Stimulated activated CD4-positive, alpha-beta T cell treated with anti-CD3 and anti-CD28 coated beads, Interleukin-12 subunit alpha, Interleukin-12 subunit beta, amount 100 ng/mL, for 4 hours (primary cell): ENCODE results near the gene ZNF597.

Experiments used
- DNase-seq: peaks from one replicate; pipeline ENCODE4 v3.0.0-alpha.2; 2020

The ZNF597 gene, protein sequence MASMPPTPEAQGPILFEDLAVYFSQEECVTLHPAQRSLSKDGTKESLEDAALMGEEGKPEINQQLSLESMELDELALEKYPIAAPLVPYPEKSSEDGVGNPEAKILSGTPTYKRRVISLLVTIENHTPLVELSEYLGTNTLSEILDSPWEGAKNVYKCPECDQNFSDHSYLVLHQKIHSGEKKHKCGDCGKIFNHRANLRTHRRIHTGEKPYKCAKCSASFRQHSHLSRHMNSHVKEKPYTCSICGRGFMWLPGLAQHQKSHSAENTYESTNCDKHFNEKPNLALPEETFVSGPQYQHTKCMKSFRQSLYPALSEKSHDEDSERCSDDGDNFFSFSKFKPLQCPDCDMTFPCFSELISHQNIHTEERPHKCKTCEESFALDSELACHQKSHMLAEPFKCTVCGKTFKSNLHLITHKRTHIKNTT

DNA sequence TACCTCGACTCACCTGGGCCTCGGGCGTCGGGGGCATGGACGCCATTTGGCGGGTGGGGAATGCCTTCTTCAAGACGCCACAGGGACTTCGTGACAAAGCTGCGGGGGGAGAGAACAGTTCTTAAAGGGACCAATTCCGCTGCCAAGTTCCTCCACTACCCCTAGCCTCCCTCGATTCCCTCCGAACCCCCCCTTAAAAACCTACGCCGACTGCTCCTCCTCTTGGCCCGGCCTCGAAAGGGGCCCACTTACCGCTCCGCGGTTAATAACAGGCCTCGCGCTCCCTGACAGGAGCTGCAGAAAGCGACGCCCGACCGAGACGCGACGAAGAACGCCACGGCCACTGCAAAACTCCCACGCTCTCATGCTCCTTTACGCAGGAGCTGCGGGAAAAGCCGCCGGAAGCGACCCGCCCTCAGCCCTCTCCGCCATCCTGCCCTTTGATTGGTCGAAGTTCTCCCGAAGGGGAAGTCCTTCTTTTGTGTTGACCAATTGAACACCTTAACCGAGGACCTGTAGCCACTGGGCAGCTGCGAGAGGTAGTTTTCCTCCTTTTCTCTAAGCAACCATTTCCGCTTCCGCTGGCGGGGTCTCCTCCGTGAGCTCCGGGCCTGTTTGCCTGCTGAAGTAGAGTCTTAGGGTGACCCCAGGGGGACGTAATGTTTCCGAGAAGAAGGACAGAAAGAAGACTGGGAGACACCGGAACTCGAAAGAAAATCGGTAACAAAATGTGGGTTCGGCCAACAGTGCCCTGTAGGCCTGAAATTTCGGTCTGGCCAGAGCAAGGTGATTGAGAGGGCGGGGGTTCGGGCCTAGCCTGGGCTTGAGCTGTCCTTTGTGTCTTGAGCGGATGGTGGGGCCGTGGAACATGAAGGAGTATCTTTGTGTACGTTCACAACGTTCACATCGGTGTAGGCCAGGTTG, at the start of gene ZNF597, which contains the start of gene NAA60:
Gene ZNF597 (minus strand): TSS at position 397 of the 924 bp plus-strand sequence. CDS start 351 bp downstream, at position 46.
Gene NAA60 (plus strand): TSS at position 573 of the 924 bp plus-strand sequence. CDS start 32,548 bp downstream, outside the sequence.
- peak; percentile 66 for DNase-seq

DNA sequence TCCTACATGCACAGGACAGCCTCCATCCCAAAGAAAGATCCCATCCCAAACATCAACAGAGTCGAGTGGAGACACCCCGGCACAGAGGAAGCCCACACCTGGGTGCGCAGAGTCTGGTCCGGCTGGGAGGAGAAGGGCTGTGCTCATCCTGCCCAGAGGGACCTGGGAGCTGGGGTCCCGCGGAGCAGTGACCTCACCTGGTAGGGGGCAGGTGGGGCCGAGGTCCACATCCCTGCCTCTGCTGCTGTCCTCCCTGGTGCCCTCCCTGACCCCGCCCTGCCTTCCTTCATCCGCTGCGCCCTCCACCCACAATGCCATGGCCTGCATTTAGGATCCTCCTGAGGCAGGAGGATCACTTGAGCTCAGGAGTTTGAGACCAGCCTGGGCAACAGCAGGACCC, 49.1 kb upstream of the ZNF597 start:
- DNase-seq: no peak

DNA sequence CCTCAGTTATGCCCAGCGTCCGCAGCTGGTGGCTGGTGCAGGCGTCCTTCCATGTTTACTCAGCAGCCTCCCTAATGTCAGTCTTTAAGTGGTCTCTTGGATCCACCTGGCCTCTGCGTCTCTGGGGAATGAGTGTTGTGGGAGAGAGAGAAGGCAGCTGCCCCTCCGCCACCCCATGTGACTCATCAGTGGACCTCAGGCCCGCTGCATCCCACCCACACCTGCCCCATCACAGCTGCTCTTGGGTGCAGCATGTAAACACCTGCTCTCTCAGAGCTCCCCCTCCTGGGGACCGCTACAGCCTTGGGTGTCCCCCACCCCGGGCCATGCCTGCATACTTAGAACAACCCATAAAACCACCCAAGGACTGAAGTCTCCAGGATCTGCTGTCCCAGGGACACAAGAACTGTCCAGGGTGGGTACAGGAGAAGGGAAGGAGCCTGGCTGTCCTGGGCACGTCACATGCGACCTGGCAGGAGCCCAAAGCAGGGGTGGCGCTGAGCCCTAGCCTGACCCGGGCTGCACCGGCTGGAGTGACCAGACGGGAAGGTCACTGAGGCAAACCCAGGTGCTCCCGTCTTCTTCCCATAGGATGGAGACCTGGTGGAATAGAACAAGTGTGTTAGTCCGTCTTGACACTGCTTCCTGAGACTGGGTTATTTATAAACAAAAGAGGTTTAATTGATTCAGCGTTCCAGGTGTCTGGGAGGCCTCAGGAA, 47.8 kb upstream of the ZNF597 start:
- DNase-seq: no peak

DNA sequence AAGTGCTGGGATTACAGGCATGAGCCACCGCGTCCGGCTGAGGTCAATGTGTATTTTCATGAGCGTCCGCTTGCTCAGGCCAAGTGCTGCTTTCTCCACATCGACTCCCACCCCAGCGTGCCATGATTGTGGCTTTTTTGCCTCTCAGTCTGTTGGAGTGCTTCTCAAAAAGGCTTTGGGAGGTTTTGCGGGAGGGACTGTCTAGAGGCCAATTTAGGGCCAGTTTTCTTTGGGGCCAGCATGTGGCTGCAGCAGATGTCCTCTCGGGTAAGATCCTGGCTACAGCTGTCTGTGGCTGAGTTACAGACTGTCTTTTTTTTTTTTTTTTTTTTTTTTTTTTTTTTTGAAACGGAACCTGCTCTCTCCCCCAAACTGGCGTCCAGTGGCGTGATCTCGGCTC, 45.5 kb upstream of the ZNF597 start:
- DNase-seq: no peak

DNA sequence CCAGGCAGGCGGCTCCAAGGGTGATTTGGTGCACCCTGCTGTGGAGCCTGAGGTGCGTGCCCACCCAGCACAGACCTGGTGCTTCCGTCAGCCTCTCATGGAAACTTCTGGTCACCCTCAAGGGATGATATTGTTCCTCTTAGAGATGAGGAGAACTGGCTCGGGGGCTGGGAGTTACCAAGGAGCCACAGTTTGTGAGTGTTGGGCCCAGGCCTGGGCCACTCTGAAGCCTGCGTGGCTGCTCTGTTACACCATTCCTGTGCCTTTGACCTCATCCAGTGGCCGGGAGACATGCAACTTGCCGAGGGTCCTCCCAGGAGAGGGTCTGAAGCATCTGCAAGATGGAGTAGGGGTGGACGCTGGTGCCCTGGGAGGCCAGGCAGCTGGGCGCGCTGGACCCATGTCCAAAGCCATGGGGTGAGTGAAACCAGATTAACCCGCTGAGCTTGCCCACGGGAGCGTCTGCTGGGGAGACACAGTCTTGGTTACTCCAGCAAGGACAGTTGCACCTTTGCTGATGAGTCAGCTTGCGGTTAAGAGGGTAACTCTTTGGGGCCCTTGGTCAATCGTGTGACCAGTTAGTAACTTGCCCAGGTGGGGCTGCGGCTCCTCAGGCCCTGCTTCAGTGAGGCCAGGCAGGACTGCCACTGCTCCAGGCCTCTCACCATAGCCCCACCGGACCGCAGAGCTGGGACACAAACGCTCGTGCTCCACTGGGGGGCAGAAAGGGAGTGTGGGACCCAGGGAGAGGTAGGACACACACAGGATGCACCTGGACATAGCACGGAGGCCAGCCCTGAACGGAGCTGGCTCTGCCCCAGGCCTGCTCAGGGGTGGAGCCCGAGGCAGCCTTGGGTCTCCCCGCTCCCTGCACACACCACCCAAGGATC, 44.5 kb upstream of the ZNF597 start:
- DNase-seq: no peak

DNA sequence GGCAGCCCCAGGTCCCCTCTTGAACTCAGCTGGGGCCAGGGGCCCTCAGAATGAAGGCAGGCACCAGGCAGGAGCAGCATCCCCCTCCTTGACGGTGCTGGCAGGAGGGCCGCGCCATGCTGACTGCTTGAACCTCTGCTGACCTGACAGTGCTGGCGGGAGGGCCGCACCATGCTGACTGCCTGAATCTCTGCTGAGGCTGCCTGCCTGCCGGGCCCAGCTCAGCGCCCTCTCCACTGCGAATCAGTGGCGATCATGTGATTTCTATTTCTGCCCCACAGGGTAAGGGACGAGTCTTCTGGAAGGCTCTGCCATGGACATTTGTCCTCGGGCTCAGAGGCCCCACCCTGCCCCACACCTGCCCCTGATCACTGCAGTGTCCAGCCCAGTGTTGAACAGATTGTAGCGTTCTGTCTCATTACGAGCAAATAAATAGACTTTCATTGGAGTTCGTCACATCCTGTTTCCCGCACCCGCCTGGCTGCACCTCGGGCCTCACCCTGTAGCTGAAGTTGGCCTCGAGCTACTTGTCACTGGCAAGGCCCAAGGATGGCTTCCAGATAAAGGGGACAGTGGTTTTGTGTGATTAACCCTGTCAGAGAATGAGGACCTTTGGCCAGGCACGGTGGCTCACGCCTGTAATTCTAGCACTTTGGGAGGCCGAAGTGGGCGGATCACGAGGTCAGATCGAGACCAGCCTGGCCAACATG, 43.4 kb upstream of the ZNF597 start:
- no peak for DNase-seq

DNA sequence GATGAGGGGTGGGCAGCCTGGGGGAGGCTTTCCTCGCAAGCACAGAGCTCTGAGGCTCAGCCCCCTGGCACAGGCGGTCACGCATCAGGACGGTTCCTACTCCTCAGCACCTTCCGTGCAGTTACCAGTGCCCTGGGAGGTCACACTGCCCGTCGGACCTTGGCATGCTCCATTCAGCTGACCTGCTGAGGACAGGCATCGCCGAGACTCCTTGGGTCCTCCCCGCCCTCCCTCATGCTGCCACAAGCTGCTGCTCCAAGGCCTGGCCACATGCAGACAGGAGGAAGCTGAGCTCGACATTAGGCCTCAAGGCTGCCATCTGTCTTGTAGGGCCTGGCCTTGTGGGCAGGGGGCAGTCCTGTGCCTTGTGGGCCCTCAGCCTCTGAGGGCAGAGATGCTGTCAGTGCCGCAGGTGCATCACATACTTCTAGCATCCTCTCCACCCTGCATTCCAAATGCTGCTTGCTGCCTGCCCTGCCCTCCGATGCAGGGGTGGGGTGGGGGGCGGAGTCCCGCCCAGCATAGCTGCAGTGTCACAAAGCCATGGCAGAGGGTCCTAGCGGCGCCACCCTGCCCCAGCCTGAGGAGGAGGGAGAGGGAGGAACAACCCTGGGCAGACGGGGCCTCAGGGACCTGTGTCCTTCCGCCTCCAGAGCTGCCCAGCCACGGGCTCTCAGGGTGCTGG, 42.7 kb upstream of the ZNF597 start:
- no peak for DNase-seq

DNA sequence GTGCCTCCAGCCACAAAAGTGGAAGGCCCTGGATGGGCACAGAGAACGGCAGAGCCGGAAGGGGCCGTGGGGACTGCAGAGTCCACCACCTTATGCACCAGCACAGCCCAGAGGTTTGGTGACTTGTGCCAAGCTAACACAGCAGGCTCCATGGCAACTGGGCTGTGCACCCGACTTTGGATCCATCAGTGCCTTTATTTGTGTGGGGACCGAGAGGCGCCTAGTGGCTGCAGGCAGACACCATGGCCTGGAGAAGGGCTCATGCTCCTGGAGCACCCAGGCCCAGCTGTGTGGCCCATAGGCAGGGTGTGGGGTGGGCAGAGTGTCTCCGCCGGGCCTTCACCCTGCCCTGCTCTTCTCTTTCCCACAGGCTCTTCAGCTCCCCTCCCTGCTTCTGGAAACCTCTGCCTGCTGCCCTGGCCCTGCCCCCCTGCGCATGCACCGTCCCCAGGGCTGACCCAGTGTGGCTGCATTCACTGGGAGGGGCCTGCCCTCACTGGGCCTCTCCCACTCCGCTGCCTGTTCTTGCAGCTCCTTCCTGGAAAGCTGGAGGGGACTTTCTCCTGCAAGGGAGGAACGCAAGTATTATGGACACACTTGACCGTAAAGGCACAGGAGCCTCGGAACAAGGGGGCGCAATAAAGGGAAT, 41.9 kb upstream of the ZNF597 start:
- DNase-seq: no peak

DNA sequence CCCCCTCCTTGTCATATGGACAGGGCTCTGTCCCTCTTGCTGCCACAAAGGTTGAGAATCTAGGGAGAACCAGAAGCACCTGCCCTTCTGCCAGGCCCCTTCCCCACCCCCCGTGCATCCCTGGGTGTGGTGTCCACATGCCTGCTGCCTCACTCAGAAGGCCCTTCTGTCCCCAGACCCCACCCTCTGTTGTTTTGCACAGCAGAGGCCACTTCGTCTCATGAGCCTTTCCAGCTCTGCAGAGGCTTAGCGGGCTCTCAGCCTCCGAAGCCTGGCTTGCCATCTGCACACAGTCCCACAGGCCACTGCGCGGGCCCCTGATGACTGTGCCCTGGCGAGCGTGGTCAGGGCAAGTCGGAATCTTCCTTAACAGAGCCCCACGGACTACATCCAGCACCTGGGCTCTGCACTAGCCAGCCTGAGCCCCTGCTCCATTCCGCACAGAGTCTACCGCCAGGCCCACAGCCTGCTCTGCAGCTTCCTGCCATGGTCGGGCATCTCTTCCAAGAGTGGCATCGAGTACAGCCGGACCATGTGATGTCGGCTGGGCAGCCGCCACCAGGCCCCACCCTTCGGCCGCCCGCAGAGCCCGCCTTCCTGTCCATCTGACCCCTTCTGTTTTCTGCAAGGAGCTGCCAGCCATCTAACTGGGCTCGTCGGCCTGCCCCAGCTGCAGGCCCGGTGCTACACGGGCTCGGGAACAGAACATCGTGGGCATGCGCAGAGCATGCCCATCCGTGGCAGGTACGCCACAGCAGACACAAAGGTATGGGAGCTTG, 41.2 kb upstream of the ZNF597 start:
- DNase-seq: no peak

DNA sequence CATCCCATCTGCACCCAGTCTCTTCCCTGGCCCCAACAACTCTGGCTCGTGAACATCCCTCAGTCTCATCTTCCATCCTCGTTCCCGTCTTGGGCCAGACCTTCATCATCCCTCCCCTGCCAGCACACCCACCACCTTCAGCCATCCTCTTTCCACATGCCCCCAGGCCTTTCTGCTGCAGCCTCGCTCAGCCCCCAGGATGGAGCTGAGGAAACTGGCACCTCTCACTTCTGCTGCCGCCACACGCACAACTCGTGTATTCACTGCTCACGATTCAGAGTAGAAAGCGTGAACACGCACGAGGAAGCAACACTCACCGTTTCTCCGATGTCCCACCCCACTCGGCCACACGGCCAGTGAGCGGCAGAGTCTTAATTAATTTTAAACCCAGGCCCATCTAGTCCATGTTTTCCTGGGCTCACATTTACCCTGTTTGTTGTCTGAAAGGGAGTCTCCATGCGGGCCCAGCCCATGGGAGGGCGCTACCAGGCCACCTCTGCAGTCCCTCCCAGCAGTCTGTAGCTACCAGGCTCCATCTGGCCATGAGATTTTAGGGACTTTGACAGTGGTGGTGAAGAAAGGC, 39.4 kb upstream of the ZNF597 start:
- no peak for DNase-seq

DNA sequence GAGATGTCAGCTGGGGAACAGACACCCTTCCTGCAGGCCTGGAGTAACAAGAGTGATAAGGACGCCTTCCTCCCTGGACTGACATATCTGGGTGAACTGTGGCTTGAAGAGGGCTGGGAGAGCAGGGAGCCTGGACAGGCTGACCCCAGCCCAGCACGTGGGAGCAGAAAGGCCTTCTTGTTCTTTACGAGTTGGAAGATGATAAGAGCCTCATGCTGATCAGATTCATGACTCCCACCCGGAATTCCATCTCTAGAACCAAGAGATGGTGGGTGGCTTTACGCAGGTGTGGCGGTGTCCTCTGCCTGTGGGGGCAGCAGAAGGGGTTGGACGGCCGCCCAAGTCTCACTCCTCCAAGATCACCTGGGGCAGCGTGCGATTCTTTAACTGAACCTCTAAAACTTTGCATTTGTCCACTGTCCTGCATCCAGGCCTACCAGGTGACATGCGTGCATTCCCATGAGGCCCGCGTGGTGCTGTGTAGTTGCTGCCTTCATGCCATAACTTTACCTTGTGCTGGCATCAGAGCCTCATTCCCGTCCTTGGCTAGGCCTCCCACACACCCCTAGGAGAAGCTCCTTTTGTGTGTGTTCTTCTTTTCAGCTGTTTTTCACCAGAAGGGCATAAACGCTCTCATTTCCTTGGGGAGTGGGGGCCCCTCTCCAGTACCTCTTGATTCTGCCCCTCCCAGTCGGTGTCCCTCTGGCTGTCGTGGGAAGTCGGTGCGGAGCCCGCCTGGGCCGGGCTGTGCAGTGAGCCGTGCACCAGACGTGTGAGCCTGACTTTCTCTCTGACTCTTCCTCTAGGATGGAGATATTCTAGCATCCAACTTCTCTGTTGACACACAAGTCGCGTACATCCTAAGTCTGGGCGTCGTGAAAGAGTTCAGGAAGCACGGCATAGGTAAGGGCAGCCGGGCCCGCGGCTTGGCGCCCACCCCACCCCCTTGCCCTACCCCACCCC, 38.7 kb upstream of the ZNF597 start:
- no peak for DNase-seq

DNA sequence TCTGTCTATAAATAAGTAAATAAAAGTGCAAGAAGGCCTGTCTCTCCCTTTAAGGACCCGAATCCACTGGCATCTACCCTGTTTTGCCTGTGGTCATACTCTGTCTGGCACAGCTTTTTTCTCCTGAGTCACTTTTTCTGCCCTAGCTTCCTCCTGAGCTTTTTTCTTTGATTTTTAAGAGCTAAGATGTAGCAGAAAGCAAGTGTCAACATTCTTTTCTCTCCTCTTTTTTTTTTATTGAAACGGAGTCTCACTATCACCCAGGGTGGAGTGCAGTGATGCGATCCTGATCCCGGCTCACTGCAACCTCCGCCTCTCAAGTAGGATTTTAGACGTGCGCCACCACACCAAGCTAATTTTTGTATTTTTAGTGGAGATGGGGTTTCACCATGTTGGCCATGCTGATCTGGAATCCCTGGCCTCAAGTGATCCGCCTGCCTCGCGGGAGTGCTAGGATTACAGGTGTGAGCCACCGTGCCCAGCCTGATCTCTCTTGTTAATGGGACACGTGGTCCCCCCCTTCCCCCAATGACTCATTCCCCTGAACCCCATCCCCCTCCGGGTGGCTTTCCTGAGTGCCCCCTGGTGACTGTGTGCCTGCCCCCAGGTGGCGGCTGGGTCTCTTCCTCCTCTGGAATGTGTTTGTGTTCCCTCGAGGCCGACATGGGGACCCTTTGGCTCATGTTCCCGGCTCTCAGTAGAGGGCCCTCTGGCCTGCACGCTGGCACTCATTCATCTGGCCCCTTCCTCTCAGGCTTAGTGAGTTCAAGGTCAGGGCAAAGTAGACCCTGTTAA, 37.8 kb upstream of the ZNF597 start:
- DNase-seq: no peak

DNA sequence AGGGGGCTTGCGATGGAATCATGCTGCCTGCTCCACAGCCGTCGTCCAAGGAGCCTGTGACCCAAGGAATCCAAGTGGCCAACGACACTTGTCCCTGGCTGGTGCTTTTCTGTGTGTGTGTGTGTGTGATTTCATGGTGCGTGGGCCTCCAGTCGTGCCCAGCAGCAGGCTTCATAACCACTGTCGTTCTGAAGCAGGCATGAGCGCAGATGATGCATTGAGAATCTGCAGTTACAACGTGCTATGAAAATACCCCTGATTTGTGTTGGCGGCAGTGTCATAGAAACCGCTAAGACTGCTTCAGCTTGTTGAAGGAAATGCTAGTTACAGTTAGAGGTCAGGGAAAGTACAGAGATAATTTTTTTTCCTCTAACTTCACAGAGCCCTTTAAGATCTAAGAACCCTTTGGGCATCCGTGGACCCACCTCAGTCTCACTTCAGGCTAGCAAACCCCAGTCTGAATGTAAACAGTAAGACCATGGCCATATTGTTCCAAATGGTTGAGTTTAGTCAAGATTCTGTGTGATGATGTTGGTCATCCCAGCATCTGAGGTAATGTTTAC, 36.4 kb upstream of the ZNF597 start:
- no peak for DNase-seq

DNA sequence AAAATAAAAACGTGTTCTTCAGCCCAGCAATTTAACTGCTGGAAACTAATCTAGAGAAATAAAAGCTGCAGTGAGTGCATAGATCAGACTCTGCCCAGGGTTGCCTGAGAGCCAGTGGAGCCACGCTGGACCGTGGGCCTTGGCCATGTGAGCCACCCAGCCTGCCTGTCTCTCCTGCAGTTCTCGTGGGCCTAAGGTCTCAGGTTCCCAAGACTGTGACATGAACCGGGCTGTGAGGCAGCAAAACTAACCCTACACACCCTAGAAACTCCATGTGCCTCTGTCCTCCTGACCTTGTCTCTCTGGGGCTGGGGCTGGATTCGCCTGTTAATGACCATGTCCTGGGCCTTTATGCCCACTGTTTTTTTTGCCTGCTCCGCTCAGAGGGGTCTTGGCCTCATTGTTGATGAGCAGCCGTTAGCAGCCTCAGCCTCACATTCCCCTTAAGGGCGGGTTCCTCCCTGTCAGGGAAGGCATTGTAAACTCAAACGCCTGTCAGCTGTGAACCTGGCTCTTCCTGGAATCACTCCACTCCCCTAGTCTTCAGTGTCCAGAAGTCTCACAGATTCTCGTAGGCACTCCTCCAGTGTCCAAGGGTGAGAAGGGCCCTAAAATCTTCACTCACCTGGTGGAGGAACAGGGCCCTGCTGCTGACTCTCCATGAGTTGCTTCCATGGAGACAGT, 35.1 kb upstream of the ZNF597 start:
- DNase-seq: no peak

DNA sequence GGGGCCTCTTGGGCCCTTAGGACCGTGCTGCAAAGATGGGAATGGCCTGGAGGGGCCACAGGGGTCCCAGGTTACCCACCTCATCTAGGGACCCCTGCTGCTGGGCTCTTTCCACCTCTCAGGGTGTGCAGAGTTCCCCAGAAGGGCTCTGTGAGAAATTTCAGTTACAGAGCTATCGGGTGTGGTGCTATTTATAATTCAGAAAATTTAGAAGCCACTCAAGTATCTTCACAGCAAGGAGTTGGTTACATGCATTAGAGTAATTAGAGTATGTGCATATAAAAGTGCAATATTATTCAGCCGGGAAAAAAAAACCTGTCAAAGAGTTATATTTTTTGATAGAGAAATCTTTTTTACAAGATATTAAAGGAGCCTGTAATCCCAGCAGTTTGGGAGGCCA, 33.1 kb upstream of the ZNF597 start:
- DNase-seq: no peak
